ENCODE results near the gene CTNNA3.

The CTNNA3 gene

GRCh38 chr10:67299761-67300160 lies 396.2 kb downstream of the CTNNA3 start:
- no peaks in the 10 kb centered on the region for H3K4me1 ChIP-seq (ENCODE audit: control insufficient read depth, insufficient read depth, low read length)
- H3K4me2 ChIP-seq (ENCODE audit: low read length): no peak overlapping the region
- H3K4me3 ChIP-seq (ENCODE audit: low read length): no peak overlapping the region
- no peak overlapping the region for H3K9ac ChIP-seq (ENCODE audit: low read depth, low read length)
- no peaks in the 10 kb centered on the region for H3K36me3 ChIP-seq (ENCODE audit: insufficient read depth, low read length)
- no peaks in the 10 kb centered on the region for H3K9me3 ChIP-seq (replicated peaks; ENCODE audit: low read length)
- H3K27me3 ChIP-seq (ENCODE audit: control insufficient read depth, insufficient read depth, low read length): no peaks in the 10 kb centered on the region

DNA sequence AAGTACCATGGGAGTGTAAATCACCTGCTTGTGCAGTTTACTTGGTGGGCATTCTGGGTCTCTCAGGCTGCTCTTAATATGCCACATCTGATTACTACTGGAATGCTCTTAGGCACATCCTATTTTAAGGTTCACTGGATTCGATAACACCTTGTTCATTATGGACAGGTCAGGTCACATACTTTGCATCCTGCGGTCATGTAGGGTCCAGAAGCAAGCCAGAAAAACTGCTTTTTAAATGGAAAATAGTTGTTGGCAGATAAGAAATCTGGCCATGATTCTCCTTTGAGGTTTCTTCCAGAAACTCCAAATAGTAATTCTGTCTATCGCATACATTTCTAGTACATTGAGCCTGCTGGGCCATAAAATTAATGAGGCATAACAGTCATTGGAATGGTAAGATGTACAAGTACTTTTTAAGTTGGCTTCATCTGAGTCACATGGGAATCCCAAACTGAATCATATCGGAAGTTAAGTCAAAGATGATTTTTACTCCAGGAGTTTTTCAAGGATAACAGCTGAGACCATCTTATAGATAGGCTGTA lies 398.3 kb downstream of the CTNNA3 start:
- Histone ChIP-seq H3K4me1 (ENCODE audit: control insufficient read depth, insufficient read depth, low read length) (no peaks in the 10 kb centered on the region), H3K27me3 (ENCODE audit: control insufficient read depth, insufficient read depth, low read length) (no peaks in the 10 kb centered on the region), H3K36me3 (ENCODE audit: insufficient read depth, low read length) (no peaks in the 10 kb centered on the region), H3K4me3 (ENCODE audit: low read length) (no peak overlapping the region), H3K9me3 (replicated peaks; ENCODE audit: low read length) (no peaks in the 10 kb centered on the region), H3K9ac (ENCODE audit: low read depth, low read length) (no peak overlapping the region), H3K4me2 (ENCODE audit: low read length) (no peak overlapping the region)

- H3K27me3 ChIP-seq (ENCODE audit: control insufficient read depth, insufficient read depth, low read length): no peaks in the 10 kb centered on the region
- H3K9me3 ChIP-seq (replicated peaks; ENCODE audit: low read length): no peaks in the 10 kb centered on the region
- no peaks in the 10 kb centered on the region for H3K36me3 ChIP-seq (ENCODE audit: insufficient read depth, low read length)
Measured at GRCh38 chr10:67296926-67297325, 399.1 kb downstream of the CTNNA3 start.

GRCh38 chr10:67288688-67289410 lies 407.1 kb downstream of the CTNNA3 start:
- Histone ChIP-seq H3K4me1 (ENCODE audit: control insufficient read depth, insufficient read depth, low read length) (no peaks in the 10 kb centered on the region), H3K4me2 (ENCODE audit: low read length) (no peak overlapping the region), H3K9ac (ENCODE audit: low read depth, low read length) (no peak overlapping the region), H3K4me3 (ENCODE audit: low read length) (no peak overlapping the region), H3K9me3 (replicated peaks; ENCODE audit: low read length) (no peaks in the 10 kb centered on the region), H3K36me3 (ENCODE audit: insufficient read depth, low read length) (no peaks in the 10 kb centered on the region), H3K27me3 (ENCODE audit: control insufficient read depth, insufficient read depth, low read length) (no peaks in the 10 kb centered on the region)

More at GRCh38 chr10:67296926-67297325, 399.1 kb downstream of the CTNNA3 start:
- H3K9ac ChIP-seq (ENCODE audit: low read depth, low read length): no peak overlapping the region
- no peak overlapping the region for H3K4me2 ChIP-seq (ENCODE audit: low read length)
- no peak overlapping the region for H3K4me3 ChIP-seq (ENCODE audit: low read length)
- no peaks in the 10 kb centered on the region for H3K4me1 ChIP-seq (ENCODE audit: control insufficient read depth, insufficient read depth, low read length)

DNA sequence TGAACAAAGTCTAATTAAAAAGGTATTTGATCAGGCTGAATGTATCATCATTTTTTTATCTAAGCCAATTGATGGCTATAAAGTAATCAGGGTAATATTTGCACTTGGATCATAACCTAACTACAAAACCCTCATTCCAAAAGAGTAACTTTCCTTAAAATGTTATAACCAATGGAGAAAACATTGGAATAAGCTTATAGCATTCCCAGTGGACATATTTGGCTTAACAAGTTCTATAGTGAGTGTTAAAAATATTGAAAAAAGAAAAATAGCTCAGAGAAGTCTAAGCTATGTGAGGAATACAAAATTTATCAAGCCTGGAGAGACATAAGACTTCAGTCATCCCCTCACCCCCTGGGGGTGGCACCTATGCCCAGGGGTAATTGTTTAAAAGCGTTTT lies 411.4 kb downstream of the CTNNA3 start:
- Histone ChIP-seq H3K27me3 (ENCODE audit: control insufficient read depth, insufficient read depth, low read length) (no peaks in the 10 kb centered on the region), H3K36me3 (ENCODE audit: insufficient read depth, low read length) (no peaks in the 10 kb centered on the region), H3K9ac (ENCODE audit: low read depth, low read length) (no peak overlapping the region)

GRCh38 chr10:67282871-67283270 lies 413.1 kb downstream of the CTNNA3 start:
- H3K4me1 ChIP-seq (ENCODE audit: control insufficient read depth, insufficient read depth, low read length): no peaks in the 10 kb centered on the region
- no peak overlapping the region for H3K4me2 ChIP-seq (ENCODE audit: low read length)
- no peaks in the 10 kb centered on the region for H3K27me3 ChIP-seq (ENCODE audit: control insufficient read depth, insufficient read depth, low read length)
- no peaks in the 10 kb centered on the region for H3K36me3 ChIP-seq (ENCODE audit: insufficient read depth, low read length)
- no peak overlapping the region for H3K4me3 ChIP-seq (ENCODE audit: low read length)
- H3K9ac ChIP-seq (ENCODE audit: low read depth, low read length): no peak overlapping the region
- no peaks in the 10 kb centered on the region for H3K9me3 ChIP-seq (replicated peaks; ENCODE audit: low read length)

More for the DNA sequence above, 411.4 kb downstream of the CTNNA3 start:
- no peaks in the 10 kb centered on the region for H3K4me1 ChIP-seq (ENCODE audit: control insufficient read depth, insufficient read depth, low read length)
- H3K4me2 ChIP-seq (ENCODE audit: low read length): no peak overlapping the region
- no peak overlapping the region for H3K4me3 ChIP-seq (ENCODE audit: low read length)
- no peaks in the 10 kb centered on the region for H3K9me3 ChIP-seq (replicated peaks; ENCODE audit: low read length)

DNA sequence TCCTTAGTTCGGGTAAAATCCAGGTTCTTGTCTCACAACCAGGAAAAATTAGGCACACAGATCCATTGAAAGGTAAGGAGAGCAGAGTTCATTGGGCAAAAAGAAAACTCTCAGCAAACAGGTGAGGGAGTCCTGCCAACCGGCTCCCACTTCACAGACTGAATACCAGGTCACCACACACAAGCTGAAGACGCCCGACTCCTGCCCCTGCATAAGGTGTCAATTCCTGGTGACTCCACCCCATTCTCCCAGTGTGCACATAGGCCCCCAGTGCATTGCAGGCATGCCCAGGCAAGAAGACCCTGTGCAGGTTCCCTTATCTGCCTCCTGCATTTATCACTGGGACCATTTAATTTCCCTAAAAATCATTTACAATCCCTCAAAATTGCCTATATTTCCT lies 415.6 kb downstream of the CTNNA3 start:
- H3K27me3 ChIP-seq (ENCODE audit: control insufficient read depth, insufficient read depth, low read length): no peaks in the 10 kb centered on the region
- no peak overlapping the region for H3K4me2 ChIP-seq (ENCODE audit: low read length)
- H3K36me3 ChIP-seq (ENCODE audit: insufficient read depth, low read length): no peaks in the 10 kb centered on the region
- no peak overlapping the region for H3K9ac ChIP-seq (ENCODE audit: low read depth, low read length)
- H3K4me3 ChIP-seq (ENCODE audit: low read length): no peak overlapping the region
- no peaks in the 10 kb centered on the region for H3K4me1 ChIP-seq (ENCODE audit: control insufficient read depth, insufficient read depth, low read length)
- H3K9me3 ChIP-seq (replicated peaks; ENCODE audit: low read length): no peaks in the 10 kb centered on the region

- no peak overlapping the region for H3K4me3 ChIP-seq (ENCODE audit: low read length)
- H3K9ac ChIP-seq (ENCODE audit: low read depth, low read length): no peak overlapping the region
- no peak overlapping the region for H3K4me2 ChIP-seq (ENCODE audit: low read length)
- no peaks in the 10 kb centered on the region for H3K36me3 ChIP-seq (ENCODE audit: insufficient read depth, low read length)
- no peaks in the 10 kb centered on the region for H3K27me3 ChIP-seq (ENCODE audit: control insufficient read depth, insufficient read depth, low read length)
- H3K4me1 ChIP-seq (ENCODE audit: control insufficient read depth, insufficient read depth, low read length): no peaks in the 10 kb centered on the region
- no peaks in the 10 kb centered on the region for H3K9me3 ChIP-seq (replicated peaks; ENCODE audit: low read length)
Measured at GRCh38 chr10:67277402-67277801, 418.6 kb downstream of the CTNNA3 start.

DNA sequence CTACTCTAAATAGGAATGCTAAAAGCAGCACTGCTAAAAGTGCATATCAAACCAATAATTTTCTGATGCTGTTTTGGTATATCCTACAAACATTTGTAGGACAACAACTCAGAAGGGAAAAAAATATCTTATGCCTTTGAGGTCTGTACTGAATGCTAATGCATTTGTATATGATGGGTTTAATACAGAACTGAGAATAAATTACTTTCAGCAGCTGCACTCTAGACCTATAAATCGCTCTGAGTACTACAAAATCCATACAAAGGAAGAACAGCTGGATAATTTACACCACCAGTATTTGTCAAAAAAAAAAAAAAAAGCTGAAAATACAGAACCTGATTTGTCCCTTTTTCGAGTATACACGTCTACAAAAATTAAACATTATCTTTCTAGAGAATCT lies 426.2 kb downstream of the CTNNA3 start:
- no peaks in the 10 kb centered on the region for H3K4me1 ChIP-seq (ENCODE audit: control insufficient read depth, insufficient read depth, low read length)

DNA sequence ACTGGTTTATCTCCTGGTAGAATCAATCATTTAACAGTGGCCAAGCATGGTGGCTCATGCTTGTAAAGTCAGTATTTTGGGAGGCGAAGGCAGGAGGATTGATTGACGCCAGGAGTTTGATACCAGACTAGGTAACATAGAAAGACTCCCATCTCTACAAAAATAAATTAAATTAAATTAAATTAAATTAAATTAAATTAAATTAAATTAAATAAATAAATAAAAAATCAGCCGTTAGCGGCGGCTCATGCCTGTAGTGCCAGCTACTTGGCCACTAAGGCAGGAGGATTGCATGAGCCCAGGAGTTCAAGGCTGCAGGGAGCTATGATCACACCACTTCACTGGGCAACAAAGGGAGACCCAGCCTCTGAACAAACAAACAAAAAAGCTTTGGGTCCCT lies 427.8 kb downstream of the CTNNA3 start:
- Histone ChIP-seq H3K9me3 (replicated peaks; ENCODE audit: low read length) (no peaks in the 10 kb centered on the region), H3K4me2 (ENCODE audit: low read length) (no peak overlapping the region), H3K36me3 (ENCODE audit: insufficient read depth, low read length) (no peaks in the 10 kb centered on the region), H3K27me3 (ENCODE audit: control insufficient read depth, insufficient read depth, low read length) (no peaks in the 10 kb centered on the region), H3K4me1 (ENCODE audit: control insufficient read depth, insufficient read depth, low read length) (no peaks in the 10 kb centered on the region), H3K4me3 (ENCODE audit: low read length) (no peak overlapping the region), H3K9ac (ENCODE audit: low read depth, low read length) (no peak overlapping the region)

More for the DNA sequence above, 426.2 kb downstream of the CTNNA3 start:
- no peaks in the 10 kb centered on the region for H3K36me3 ChIP-seq (ENCODE audit: insufficient read depth, low read length)
- no peak overlapping the region for H3K9ac ChIP-seq (ENCODE audit: low read depth, low read length)
- H3K4me2 ChIP-seq (ENCODE audit: low read length): no peak overlapping the region
- H3K4me3 ChIP-seq (ENCODE audit: low read length): no peak overlapping the region
- H3K9me3 ChIP-seq (replicated peaks; ENCODE audit: low read length): no peaks in the 10 kb centered on the region
- H3K27me3 ChIP-seq (ENCODE audit: control insufficient read depth, insufficient read depth, low read length): no peaks in the 10 kb centered on the region

DNA sequence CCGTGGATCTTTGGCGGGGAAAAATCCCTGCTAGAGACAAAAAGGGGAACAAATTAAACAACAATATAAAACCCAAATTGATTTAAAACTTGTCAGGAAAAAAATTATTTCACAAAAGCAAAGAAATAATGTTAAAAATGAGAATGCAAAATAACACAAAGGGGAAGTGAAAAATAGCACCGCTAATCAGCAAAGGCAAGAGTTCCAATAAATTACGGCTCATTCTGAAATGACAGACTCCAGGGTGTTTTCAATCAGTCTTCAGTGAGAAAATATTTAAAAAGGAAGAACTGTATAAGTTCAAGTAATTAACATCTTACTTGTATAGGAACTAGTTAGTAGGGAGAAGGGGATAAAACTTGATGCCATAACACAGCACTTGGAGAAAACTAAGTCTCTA lies 433.3 kb downstream of the CTNNA3 start:
- Histone ChIP-seq H3K9me3 (replicated peaks; ENCODE audit: low read length) (no peaks in the 10 kb centered on the region), H3K4me2 (ENCODE audit: low read length) (no peak overlapping the region), H3K27me3 (ENCODE audit: control insufficient read depth, insufficient read depth, low read length) (no peaks in the 10 kb centered on the region), H3K9ac (ENCODE audit: low read depth, low read length) (no peak overlapping the region), H3K4me3 (ENCODE audit: low read length) (no peak overlapping the region), H3K36me3 (ENCODE audit: insufficient read depth, low read length) (no peaks in the 10 kb centered on the region), H3K4me1 (ENCODE audit: control insufficient read depth, insufficient read depth, low read length) (no peaks in the 10 kb centered on the region)

DNA sequence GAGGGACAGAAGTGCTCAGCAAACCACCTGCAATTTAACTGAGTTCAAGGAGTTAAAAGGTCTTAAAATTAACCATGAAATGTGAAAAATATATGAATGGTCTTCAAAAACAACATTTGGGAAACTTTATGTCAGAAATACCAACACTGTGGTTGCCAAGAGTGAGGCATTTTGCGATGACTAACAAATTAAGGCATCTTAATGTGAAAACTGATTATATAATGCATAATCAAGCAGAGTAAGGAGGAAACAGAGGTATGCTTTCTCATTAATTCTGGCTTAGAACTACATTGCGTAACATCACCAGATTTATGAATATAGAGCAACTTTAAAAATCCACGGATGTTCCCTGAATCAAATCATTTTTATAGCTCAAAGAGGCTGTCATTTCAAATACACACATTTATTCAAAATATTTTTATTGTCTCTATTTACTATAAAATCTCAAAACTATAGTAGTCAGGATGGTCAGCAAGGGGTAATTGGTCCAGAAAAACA lies 434.6 kb downstream of the CTNNA3 start:
- H3K36me3 ChIP-seq (ENCODE audit: insufficient read depth, low read length): no peaks in the 10 kb centered on the region
- no peaks in the 10 kb centered on the region for H3K9me3 ChIP-seq (replicated peaks; ENCODE audit: low read length)
- no peak overlapping the region for H3K4me3 ChIP-seq (ENCODE audit: low read length)
- H3K4me1 ChIP-seq (ENCODE audit: control insufficient read depth, insufficient read depth, low read length): no peaks in the 10 kb centered on the region
- H3K4me2 ChIP-seq (ENCODE audit: low read length): no peak overlapping the region
- no peak overlapping the region for H3K9ac ChIP-seq (ENCODE audit: low read depth, low read length)
- H3K27me3 ChIP-seq (ENCODE audit: control insufficient read depth, insufficient read depth, low read length): no peaks in the 10 kb centered on the region

Data from skeletal muscle satellite cell (primary cell).